HEK293 (cell line): ENCODE data around the gene DCLK1.

Experiments
- CTCF ChIA-PET: fragments of 350-600 bp; formaldehyde crosslinking; extraction: SDS; loops from one replicate; lab custom pipeline; 2021; ENCODE audit warnings: antibody characterized with exemption; lab: Yijun Ruan, JAX
- POLR2A ChIA-PET: fragments of 300-600 bp; formaldehyde crosslinking; extraction: SDS; loops from one replicate; lab custom pipeline; 2020; ENCODE audit warnings: antibody characterized with exemption, inconsistent platforms; lab: Yijun Ruan, JAX
- H3K27ac ChIP-seq: fragments of 200-500 bp; sonication (Bioruptor generic); 2 replicates; pipeline ENCODE4 v1.5.1; 2014; ENCODE audit warnings: low read depth, low read length, control low read depth, inconsistent platforms; ENCODE audit errors: extremely low read depth
- H3K36me3 ChIP-seq, 2 experiments: fragments of 200-500 bp in 1 of 2; sonication (Bioruptor generic) in 1 of 2; 1 replicate in 1 of 2; 2 replicates in 1 of 2; pipeline ENCODE4 v1.5.1; 2014 to 2017; ENCODE audit warnings: inconsistent platforms in 2 of 2, low read length in 2 of 2; ENCODE audit not compliant: control insufficient read depth in 2 of 2, insufficient read depth in 1 of 2
- H3K4me1 ChIP-seq: fragments of 200-500 bp; sonication (Bioruptor generic); 2 replicates; pipeline ENCODE4 v1.5.1; 2014; ENCODE audit warnings: mild to moderate bottlenecking, low read length, inconsistent platforms; ENCODE audit not compliant: control insufficient read depth, insufficient read depth
- H3K4me3 ChIP-seq: 2 replicates; pipeline ENCODE4 v1.5.1; 2011; ENCODE audit warnings: low read depth, mild to moderate bottlenecking, control low read depth, low read length, moderate library complexity
- H3K9me3 ChIP-seq: fragments of 200-500 bp; sonication (Bioruptor generic); 2 replicates; pipeline ENCODE4 v1.5.1; 2014; ENCODE audit warnings: low read depth, low read length, inconsistent platforms; ENCODE audit not compliant: control insufficient read depth, insufficient read depth
- MYNN ChIP-seq: fragments of 450-650 bp; formaldehyde crosslinking; IDR thresholded peaks from 2 replicates; pipeline ENCODE4 v1.5.1; 2016; ENCODE audit warnings: missing biosample characterization, missing genetic modification characterization, borderline replicate concordance
- OVOL3 ChIP-seq: fragments of 450-650 bp; formaldehyde crosslinking; IDR thresholded peaks from 2 replicates; pipeline ENCODE4 v1.5.1; 2016; ENCODE audit warnings: missing biosample characterization, missing genetic modification characterization
- PRDM1 ChIP-seq: fragments of 450-650 bp; formaldehyde crosslinking; IDR thresholded peaks from 2 replicates; pipeline ENCODE4; 2016; ENCODE audit warnings: missing biosample characterization, missing genetic modification characterization
- PRDM6 ChIP-seq: fragments of 450-650 bp; formaldehyde crosslinking; IDR thresholded peaks from 2 replicates; pipeline ENCODE4 v1.5.1; 2017; ENCODE audit warnings: missing biosample characterization, missing genetic modification characterization
- ZBTB6 ChIP-seq: fragments of 450-650 bp; formaldehyde crosslinking; IDR thresholded peaks from 2 replicates; pipeline ENCODE4 v1.5.1; 2017; ENCODE audit warnings: missing biosample characterization, missing genetic modification characterization
- ZNF10 ChIP-seq: fragments of 450-650 bp; formaldehyde crosslinking; IDR thresholded peaks from 2 replicates; pipeline ENCODE4 v1.5.1; 2017; ENCODE audit warnings: missing biosample characterization, missing genetic modification characterization
- ZNF114 ChIP-seq: fragments of 450-650 bp; formaldehyde crosslinking; IDR thresholded peaks from 2 replicates; pipeline ENCODE4 v1.5.0; 2017; ENCODE audit warnings: missing biosample characterization, missing genetic modification characterization
- ZNF121 ChIP-seq: fragments of 450-650 bp; formaldehyde crosslinking; IDR thresholded peaks from 2 replicates; pipeline ENCODE4 v1.5.1; 2016; ENCODE audit warnings: missing biosample characterization, missing genetic modification characterization
- ZNF146 ChIP-seq: fragments of 450-650 bp; formaldehyde crosslinking; IDR thresholded peaks from 2 replicates; pipeline ENCODE4 v1.5.1; 2016; ENCODE audit warnings: missing biosample characterization, missing genetic modification characterization
- ZNF174 ChIP-seq: fragments of 450-650 bp; formaldehyde crosslinking; IDR thresholded peaks from 2 replicates; pipeline ENCODE4 v1.5.0; 2017; ENCODE audit warnings: missing biosample characterization, mild to moderate bottlenecking, missing genetic modification characterization
- ZNF239 ChIP-seq: fragments of 450-650 bp; formaldehyde crosslinking; IDR thresholded peaks from 2 replicates; pipeline ENCODE4 v1.5.1; 2016; ENCODE audit warnings: missing biosample characterization, missing genetic modification characterization
- ZNF24 ChIP-seq: fragments of 450-650 bp; formaldehyde crosslinking; IDR thresholded peaks from 2 replicates; pipeline ENCODE4 v1.5.1; 2016; ENCODE audit warnings: missing biosample characterization, missing genetic modification characterization
- ZNF350 ChIP-seq: fragments of 450-650 bp; formaldehyde crosslinking; IDR thresholded peaks from 2 replicates; pipeline ENCODE4 v1.5.0; 2017; ENCODE audit warnings: missing biosample characterization, mild to moderate bottlenecking, missing genetic modification characterization
- ZNF449 ChIP-seq: fragments of 450-650 bp; formaldehyde crosslinking; IDR thresholded peaks from 2 replicates; pipeline ENCODE4 v1.5.1; 2017; ENCODE audit warnings: missing biosample characterization, mild to moderate bottlenecking, missing genetic modification characterization, moderate library complexity
- ZNF529 ChIP-seq: fragments of 450-650 bp; formaldehyde crosslinking; IDR thresholded peaks from 2 replicates; pipeline ENCODE4 v1.5.1; 2017; ENCODE audit warnings: missing genetic modification characterization, missing biosample characterization; ENCODE audit not compliant: insufficient replicate concordance
- ZNF626 ChIP-seq: fragments of 450-650 bp; sonication (Bioruptor Pico); formaldehyde crosslinking; IDR thresholded peaks from 2 replicates; pipeline ENCODE4 v1.5.1; 2018; ENCODE audit warnings: missing biosample characterization, missing genetic modification characterization, inconsistent platforms
- ZNF654 ChIP-seq: fragments of 450-650 bp; formaldehyde crosslinking; IDR thresholded peaks from 2 replicates; pipeline ENCODE4 v1.5.1; 2016; ENCODE audit warnings: low read depth, missing biosample characterization, missing genetic modification characterization
- ZNF777 ChIP-seq: fragments of 450-650 bp; formaldehyde crosslinking; IDR thresholded peaks from 2 replicates; pipeline ENCODE4 v1.5.1; 2017; ENCODE audit warnings: missing biosample characterization, missing genetic modification characterization, borderline replicate concordance
- ZNF785 ChIP-seq: fragments of 450-650 bp; formaldehyde crosslinking; IDR thresholded peaks from 2 replicates; pipeline ENCODE4 v1.5.1; 2016; ENCODE audit warnings: missing biosample characterization, missing genetic modification characterization
- ZNF792 ChIP-seq: fragments of 450-650 bp; formaldehyde crosslinking; IDR thresholded peaks from 2 replicates; pipeline ENCODE4 v1.5.1; 2016; ENCODE audit warnings: missing biosample characterization, missing genetic modification characterization
- ZNF837 ChIP-seq: fragments of 450-650 bp; formaldehyde crosslinking; IDR thresholded peaks from 2 replicates; pipeline ENCODE4 v1.5.1; 2016; ENCODE audit warnings: missing biosample characterization, missing genetic modification characterization
- ZNF843 ChIP-seq: fragments of 450-650 bp; formaldehyde crosslinking; IDR thresholded peaks from 2 replicates; pipeline ENCODE4 v1.5.1; 2016; ENCODE audit warnings: missing biosample characterization, missing genetic modification characterization
- ZXDB ChIP-seq: fragments of 450-650 bp; formaldehyde crosslinking; IDR thresholded peaks from 2 replicates; pipeline ENCODE4 v1.5.1; 2016; ENCODE audit warnings: missing biosample characterization, missing genetic modification characterization

DCLK1 gene

GRCh38 chr13:35889560-35889959 lies 241.6 kb downstream of the DCLK1 start:
- ChIA-PET POLR2A (no interaction called here), CTCF (no interaction called here)
- Histone ChIP-seq H3K27ac (no peak overlapping the region), H3K4me1 (peaks cover 20% of the 10 kb centered on the region), H3K4me3 (no peak overlapping the region), H3K9me3 (no peaks in the 10 kb centered on the region), H3K36me3 (no peaks in the 10 kb centered on the region)
- TF ChIP-seq ZBTB6, result no peak
- no peak for TF ChIP-seq ZNF114 (tag by site-specific recombination)
- TF ChIP-seq MYNN (tag by site-specific recombination), result no peak
- TF ChIP-seq ZNF239 (tag by site-specific recombination), result no peak
- TF ChIP-seq PRDM6 (tag by site-specific recombination), result no peak
- no peak for TF ChIP-seq ZNF121 (tag by site-specific recombination)
- TF ChIP-seq ZNF529, result no peak
- TF ChIP-seq ZNF146 (tag by site-specific recombination), result no peak
- no peak for TF ChIP-seq ZNF837 (tag by site-specific recombination)
- TF ChIP-seq PRDM1 (tag by site-specific recombination), result no peak
- no peak for TF ChIP-seq ZNF785 (tag by site-specific recombination)
- no peak for TF ChIP-seq ZNF449 (tag by site-specific recombination)
- TF ChIP-seq OVOL3 (tag by site-specific recombination), result no peak
- TF ChIP-seq ZNF843 (tag by site-specific recombination), result no peak
- no peak for TF ChIP-seq ZNF350 (tag by site-specific recombination)
- no peak for TF ChIP-seq ZNF654 (tag by site-specific recombination)
- no peak for TF ChIP-seq ZNF24 (tag by site-specific recombination)
- TF ChIP-seq ZNF777 (tag by site-specific recombination), result no peak
- no peak for TF ChIP-seq ZNF174
- TF ChIP-seq ZNF10 (tag by site-specific recombination), result no peak

GRCh38 chr13:35888981-35889380 lies 242.2 kb downstream of the DCLK1 start:
- no peak overlapping the region for H3K27ac ChIP-seq
- H3K4me1 ChIP-seq, result peaks cover 20% of the 10 kb centered on the region
- no peaks in the 10 kb centered on the region for H3K36me3 ChIP-seq
- no peak overlapping the region for H3K4me3 ChIP-seq
- ChIA-PET POLR2A (no interaction called here), CTCF (no interaction called here)
- no peak for TF ChIP-seq ZXDB
- no peak for TF ChIP-seq ZNF654 (tag by site-specific recombination)
- no peak for TF ChIP-seq ZNF626
- TF ChIP-seq ZNF121 (tag by site-specific recombination), result no peak
- no peak for TF ChIP-seq ZNF792 (tag by site-specific recombination)
- no peaks in the 10 kb centered on the region for H3K9me3 ChIP-seq
